HS-5 (cell line): ENCODE measurements around the gene RAPGEF4.
A peak's percentile ranks its signal among the peaks of the same experiment; 100 is the strongest.

ENCODE experiments used
- DNase-seq: peaks from one replicate; pipeline ENCODE4 v3.0.0-alpha.2; 2012; ENCODE audit warnings: low read depth

RAPGEF4 gene

GRCh38 chr2:172735582-172736423 lies at the start of gene RAPGEF4:
Gene RAPGEF4 (plus strand): TSS chr2:172735845. CDS start chr2:172735984, 139 bp downstream.
- DNase-seq: no peak

DNA sequence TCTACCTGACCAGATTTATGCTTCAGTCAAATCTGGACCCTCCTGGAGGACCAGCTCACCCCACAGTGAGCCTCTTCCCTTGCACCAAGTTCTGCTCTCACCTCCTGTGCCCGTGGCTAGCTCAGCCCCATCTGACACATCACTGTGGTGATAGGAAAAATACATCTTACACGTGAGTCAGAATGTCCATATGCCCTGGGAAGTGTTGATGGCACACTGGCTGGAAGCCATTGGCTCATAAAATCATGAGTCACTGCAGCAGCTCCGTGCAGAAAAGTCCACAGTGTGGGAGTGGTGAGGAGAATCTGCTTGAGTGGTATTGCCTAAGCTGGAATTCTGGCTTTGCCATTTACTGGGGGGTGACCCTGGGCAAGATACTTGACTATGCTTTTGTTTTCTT lies 42.6 kb upstream of the RAPGEF4 start:
- peak; percentile 99 for DNase-seq

- no peak for DNase-seq
Measured at GRCh38 chr2:172693529-172694455, 41.9 kb upstream of the RAPGEF4 start.

- no peak for DNase-seq
Measured at GRCh38 chr2:172697296-172697695, 38.3 kb upstream of the RAPGEF4 start.

- DNase-seq: peak; percentile 95
Measured at GRCh38 chr2:172698041-172698863, 37.4 kb upstream of the RAPGEF4 start.

DNA sequence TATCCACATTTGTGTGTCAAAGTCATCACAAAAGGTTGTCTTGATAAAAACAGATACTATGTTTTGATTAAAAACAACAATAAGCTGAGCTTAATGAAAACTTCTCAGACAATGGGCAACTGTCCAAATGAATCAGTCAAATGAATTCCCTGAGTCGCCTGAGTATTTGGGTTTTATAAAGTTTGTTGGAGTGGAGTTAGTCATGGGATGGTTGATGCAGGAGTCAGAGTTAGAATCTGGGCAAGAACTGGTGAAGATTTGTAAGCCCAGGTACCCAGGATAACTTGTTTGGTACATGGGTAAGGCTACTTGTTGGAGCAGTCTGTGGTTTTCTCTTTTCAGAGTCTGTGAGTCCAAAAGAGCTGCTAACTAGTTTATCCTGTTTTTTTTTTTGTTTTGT lies 34.4 kb upstream of the RAPGEF4 start:
- DNase-seq: peak; percentile 89

- no peak for DNase-seq
Measured at GRCh38 chr2:172702451-172702850, 33.2 kb upstream of the RAPGEF4 start.

GRCh38 chr2:172704072-172704936 lies 31.3 kb upstream of the RAPGEF4 start:
- no peak for DNase-seq

DNA sequence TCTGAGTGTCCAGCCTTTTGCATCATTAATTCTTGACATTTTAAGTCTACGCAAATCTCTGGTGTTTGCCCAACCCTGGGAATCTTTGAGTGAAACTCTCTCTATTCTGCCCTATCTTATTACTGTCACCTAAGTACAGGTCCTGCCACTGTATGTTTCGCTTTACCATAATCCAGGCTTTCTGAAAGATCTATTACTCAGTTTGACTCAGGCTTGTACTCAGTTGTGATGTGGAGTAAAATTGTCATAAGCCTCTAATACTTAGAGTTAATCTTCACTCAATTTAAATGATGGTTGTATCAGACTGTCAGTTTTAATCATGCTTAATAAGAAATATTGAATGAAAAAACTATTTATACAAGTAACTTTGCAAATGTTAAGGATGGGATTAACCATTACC lies 30.3 kb upstream of the RAPGEF4 start:
- no peak for DNase-seq

GRCh38 chr2:172708247-172708646 lies 27.4 kb upstream of the RAPGEF4 start:
- no peak for DNase-seq

GRCh38 chr2:172709566-172710291 lies 25.9 kb upstream of the RAPGEF4 start:
- no peak for DNase-seq

- DNase-seq: peak; percentile 72
Measured at GRCh38 chr2:172710584-172711047, 25.0 kb upstream of the RAPGEF4 start.

DNA sequence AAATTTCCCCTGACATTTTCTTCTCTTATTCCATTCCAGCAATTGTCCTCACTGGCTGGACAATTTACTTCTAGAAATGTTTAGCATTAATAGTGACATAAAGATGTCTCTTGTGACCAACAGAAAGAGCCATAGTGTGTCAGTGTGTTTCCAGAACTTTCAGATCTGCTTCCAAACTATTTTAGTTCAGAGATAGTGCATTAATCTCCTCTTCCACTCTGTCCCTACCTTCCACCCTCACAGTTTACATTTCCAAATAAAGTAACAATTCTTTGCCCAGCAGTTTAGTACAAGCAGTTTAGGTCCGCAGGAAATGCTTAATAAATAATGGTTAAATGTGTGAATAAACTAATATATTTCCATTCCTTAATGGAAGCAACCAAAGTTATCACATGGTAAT lies 24.5 kb upstream of the RAPGEF4 start:
- no peak for DNase-seq

- DNase-seq: no peak
Measured at GRCh38 chr2:172712251-172712650, 23.4 kb upstream of the RAPGEF4 start.

- DNase-seq: no peak
Measured at GRCh38 chr2:172713365-172713875, 22.2 kb upstream of the RAPGEF4 start.

- DNase-seq: no peak
Measured at GRCh38 chr2:172722481-172722880, 13.2 kb upstream of the RAPGEF4 start.

DNA sequence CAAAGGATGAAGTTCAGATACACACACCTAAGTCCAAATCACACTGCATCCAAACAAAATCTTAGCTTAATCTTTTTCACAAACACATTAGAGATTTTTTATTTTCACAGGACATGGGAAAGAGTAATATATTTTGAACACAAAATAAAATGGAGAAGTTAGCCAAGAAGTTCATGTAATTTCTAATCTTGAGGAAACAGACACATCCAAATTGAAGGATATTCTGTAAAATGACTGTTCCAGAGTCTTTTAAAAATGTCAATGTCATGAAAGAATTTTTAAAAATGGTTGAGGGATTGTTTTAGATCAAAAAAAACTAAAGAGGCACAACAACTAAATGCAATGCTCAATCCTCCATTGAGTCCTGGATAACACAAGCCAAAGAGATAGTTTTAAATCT lies 12.4 kb upstream of the RAPGEF4 start:
- no peak for DNase-seq

DNA sequence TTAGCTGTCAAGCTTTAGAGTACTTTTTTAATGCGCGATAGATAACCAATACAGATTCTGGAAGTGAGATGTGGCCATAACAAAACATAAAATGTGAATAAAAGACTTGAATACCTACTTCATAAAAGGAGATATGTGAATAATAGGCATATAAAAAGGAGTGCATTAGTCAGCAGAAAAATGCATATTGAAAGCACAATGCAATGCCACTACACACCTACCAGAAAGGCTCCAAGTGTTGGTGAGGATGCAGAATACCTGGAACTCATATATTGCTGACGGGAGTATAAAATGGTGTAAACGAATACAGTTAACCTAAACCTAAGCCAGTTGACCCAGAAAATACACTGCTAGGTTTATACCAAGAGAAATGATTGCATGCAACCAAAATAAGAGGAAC lies 10.9 kb upstream of the RAPGEF4 start:
- no peak for DNase-seq

DNA sequence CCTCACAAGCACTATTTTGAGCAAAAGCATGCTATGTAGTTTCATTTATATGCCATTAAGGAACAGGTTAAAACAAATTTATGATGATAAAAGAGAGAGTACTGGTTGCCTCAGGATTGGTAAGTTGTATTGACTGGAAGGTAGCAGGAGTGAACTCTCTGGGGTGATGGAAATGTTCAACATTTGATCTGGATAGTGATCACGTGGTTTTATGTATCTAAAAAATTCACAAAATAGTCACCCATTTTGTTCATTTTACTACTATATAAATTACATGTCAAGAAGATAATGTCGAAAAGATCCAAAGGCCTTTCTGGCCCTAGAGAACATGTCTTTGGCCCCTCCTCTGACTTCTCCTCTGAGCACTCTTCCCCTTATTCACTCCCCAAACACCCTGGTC lies 10.4 kb upstream of the RAPGEF4 start:
- DNase-seq: no peak

- no peak for DNase-seq
Measured at GRCh38 chr2:172725746-172726145, 9.9 kb upstream of the RAPGEF4 start.
